Neural crest cell (in vitro differentiated cells): ENCODE measurements around the gene ZNF576. TPM values are rescaled to one million over a fixed set of nuclear protein-coding genes. Genes with fewer than 3 reads are reported as not detected.
A peak's percentile ranks its signal among the peaks of the same experiment; 100 is the strongest.
"Not testable (repeated sequence)": the region's sequence is repeated elsewhere in the genome, so short reads cannot be mapped to it uniquely, and the experiment has no call there.

ENCODE experiments used
- DNase-seq: peaks from one replicate; pipeline ENCODE4 v3.0.0; 2021; ENCODE audit warnings: low read depth, mixed read lengths, low spot score
- H3K27ac Mint-ChIP-seq: one replicate; pipeline ENCODE4 v1.8.0; 2021; ENCODE audit warnings: mild to moderate bottlenecking, mixed read lengths; ENCODE audit not compliant: unreplicated experiment
- H3K27me3 Mint-ChIP-seq: 2 replicates; pipeline ENCODE4 v1.8.0; 2021; ENCODE audit warnings: low read depth, mild to moderate bottlenecking, mixed read lengths
- H3K36me3 Mint-ChIP-seq: 2 replicates; pipeline ENCODE4 v1.8.0; 2021; ENCODE audit warnings: low read depth, mild to moderate bottlenecking, mixed read lengths
- H3K4me1 Mint-ChIP-seq: 2 replicates; pipeline ENCODE4 v1.8.0; 2021; ENCODE audit warnings: mixed read lengths
- H3K4me3 Mint-ChIP-seq: one replicate; pipeline ENCODE4 v1.8.0; 2021; ENCODE audit warnings: mild to moderate bottlenecking, mixed read lengths
- H3K9me3 Mint-ChIP-seq: 2 replicates; pipeline ENCODE4 v1.8.0; 2021; ENCODE audit warnings: mixed read lengths
- total RNA-seq: library from RNA; stranded (reverse); gene quantifications from 2 replicates; pipeline ENCODE4 v1.2.1, GENCODE V29; 2021
- TF ChIP-seq, protein P1 (sequence below): fragments of 200-600 bp; sonication (generic); conservative IDR thresholded peaks from 2 replicates; pipeline ENCODE4 v1.5.0; 2021; ENCODE audit warnings: antibody characterized with exemption, mild to moderate bottlenecking

ZNF576 gene
- total RNA-seq, 1 donor from 2014 or later, result 18.3 TPM

DNA sequence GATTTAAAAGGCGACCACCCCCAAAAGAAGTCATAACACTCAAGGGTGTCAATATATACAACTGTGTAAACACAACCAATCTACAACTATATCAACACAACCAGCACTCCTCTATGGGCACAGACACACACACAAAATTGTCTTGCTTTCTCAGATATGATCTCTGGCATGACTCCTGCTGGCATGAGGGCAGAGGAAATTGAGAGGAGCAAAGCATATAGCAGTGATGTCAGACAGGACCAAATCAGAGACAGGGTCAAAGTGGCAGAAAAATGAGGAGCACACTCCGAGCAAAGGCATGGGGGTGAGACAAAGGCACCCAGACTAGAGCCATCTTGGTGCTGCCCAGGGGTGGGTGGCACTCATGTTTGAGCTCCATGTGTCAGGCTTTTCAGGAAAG, 10.0 kb upstream of the ZNF576 start:
- Mint-ChIP-seq H3K27ac (no peak overlapping the region), H3K4me3 (no peak overlapping the region), H3K36me3 (peaks cover 8% of the 10 kb centered on the region), H3K4me1 (peaks cover 18% of the 10 kb centered on the region), H3K9me3 (no peaks in the 10 kb centered on the region), H3K27me3 (no peaks in the 10 kb centered on the region)
- DNase-seq, result no peak
- TF ChIP-seq, protein P1, sequence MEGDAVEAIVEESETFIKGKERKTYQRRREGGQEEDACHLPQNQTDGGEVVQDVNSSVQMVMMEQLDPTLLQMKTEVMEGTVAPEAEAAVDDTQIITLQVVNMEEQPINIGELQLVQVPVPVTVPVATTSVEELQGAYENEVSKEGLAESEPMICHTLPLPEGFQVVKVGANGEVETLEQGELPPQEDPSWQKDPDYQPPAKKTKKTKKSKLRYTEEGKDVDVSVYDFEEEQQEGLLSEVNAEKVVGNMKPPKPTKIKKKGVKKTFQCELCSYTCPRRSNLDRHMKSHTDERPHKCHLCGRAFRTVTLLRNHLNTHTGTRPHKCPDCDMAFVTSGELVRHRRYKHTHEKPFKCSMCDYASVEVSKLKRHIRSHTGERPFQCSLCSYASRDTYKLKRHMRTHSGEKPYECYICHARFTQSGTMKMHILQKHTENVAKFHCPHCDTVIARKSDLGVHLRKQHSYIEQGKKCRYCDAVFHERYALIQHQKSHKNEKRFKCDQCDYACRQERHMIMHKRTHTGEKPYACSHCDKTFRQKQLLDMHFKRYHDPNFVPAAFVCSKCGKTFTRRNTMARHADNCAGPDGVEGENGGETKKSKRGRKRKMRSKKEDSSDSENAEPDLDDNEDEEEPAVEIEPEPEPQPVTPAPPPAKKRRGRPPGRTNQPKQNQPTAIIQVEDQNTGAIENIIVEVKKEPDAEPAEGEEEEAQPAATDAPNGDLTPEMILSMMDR, result no peak

DNA sequence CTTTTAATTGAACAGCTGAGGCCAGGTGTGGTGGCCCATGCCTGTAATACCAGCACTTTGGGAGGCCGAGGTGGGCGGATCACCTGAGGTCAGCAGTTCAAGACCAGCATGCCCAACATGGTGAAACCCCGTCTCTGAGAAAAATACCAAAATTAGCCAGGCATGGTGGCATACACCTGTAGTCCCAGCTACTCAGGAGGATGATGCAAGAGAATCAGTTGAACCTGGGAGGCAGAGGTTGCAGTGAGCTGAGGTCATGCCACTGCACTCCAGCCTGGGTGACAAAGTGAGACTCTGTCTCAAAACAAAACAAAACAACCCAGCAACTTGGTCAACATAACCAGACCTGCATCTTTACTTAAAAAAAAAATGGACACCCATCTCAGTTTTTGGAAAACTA, 9.4 kb upstream of the ZNF576 start:
- H3K4me3 Mint-ChIP-seq, H3K27me3 Mint-ChIP-seq, H3K36me3 Mint-ChIP-seq, H3K27ac Mint-ChIP-seq, DNase-seq, H3K9me3 Mint-ChIP-seq: not testable (repeated sequence)
- peaks cover 11% of the 10 kb centered on the region for H3K4me1 Mint-ChIP-seq

DNA sequence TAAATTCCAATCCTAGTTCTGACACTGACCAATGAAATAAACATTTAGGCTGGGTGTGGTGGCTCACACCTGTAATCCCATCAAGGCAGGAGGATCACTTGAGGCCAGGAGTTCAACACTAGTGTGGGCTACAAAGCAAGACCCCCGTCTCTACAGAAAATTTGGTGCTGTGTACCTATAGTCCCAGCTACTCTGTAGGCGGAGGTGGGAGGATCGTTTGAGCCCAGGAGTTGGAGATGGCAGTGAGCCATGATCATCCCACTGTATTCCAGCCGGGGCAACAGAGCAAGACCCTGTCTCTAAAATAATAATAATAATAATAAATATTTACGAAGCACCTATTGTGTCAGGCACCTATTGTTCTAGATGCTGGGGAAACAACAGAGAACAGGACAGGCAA, 7.1 kb upstream of the ZNF576 start:
- Mint-ChIP-seq H3K4me3 (no peak overlapping the region), H3K4me1 (peaks cover 12% of the 10 kb centered on the region), H3K36me3 (peaks cover 10% of the 10 kb centered on the region), H3K27me3 (no peaks in the 10 kb centered on the region), H3K9me3 (no peaks in the 10 kb centered on the region), H3K27ac (no peak overlapping the region)
- no peak for DNase-seq
- TF ChIP-seq, protein P1, result no peak

DNA sequence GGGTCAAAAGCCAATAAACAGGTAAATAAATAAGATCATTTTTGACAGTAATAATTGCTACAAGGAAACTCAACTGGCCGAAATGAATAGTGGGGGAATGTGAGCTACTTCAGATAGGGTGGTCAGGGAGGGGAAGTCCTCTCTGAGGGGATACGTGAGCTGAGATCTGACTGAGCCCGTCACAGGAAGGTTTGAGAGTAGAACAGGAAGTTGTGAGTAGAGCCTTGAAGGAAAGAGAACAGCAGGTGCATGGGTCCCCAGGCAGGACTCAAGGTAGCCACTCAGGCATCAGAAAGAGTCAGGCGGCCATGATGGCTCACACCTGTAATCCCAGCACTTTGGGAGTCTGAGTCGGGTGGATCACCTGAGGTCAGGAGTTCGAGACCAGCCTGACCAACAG, 6.7 kb upstream of the ZNF576 start:
- Mint-ChIP-seq H3K4me1 (peaks cover 9% of the 10 kb centered on the region), H3K4me3 (peak overlapping the region; percentile 49), H3K36me3 (peaks cover 10% of the 10 kb centered on the region), H3K9me3 (no peaks in the 10 kb centered on the region), H3K27me3 (no peaks in the 10 kb centered on the region), H3K27ac (no peak overlapping the region)
- TF ChIP-seq, protein P1, result no peak
- no peak for DNase-seq

DNA sequence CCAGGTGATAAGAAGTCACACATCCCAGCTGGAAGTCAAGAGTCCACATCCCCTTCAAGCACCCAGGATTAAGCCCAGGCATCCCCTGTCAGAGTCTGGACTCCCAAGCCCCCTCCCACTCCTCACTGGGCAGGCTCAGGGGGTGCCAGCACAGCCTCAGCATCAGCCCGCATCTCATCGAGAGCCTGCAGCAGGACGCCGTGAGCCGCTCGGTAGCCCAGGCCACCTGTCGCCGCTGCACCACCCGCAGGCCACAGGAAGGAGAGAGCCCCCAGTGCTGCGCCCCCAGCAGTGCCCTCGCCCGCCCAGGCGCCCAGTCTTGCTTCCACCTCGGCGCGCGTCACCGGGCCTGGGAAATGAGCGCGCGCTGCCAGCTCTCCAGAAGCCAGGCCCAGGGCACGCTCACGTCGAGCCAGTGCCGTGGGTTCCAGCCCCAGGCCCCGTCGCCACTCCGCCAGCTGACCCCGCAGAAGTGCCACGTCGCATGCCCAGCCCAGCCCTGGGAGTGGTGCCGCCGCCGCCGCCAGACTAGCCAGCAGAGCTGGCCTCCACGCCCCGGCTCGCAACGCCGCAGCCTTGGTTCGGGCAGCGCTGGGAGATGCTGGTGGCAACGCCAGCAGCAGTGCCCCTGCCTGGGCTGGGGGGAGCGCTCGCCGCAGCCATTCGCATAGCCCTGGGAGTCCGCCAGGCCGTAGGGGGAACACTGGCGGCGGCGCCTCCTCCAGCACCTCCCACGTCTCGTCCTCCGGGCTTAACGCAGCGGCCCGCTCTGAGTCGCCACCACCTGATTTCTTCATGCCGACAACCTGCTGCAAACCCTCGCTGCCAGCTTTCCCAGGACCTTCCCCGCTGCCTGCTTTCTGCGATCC, 4.3 kb upstream of the ZNF576 start:
- DNase-seq, result no peak
- TF ChIP-seq, protein P1, result no peak
- peaks cover 10% of the 10 kb centered on the region for H3K36me3 Mint-ChIP-seq
- H3K4me1 Mint-ChIP-seq, result peaks cover 29% of the 10 kb centered on the region
- no peak overlapping the region for H3K27ac Mint-ChIP-seq
- H3K27me3 Mint-ChIP-seq, result peaks cover 7% of the 10 kb centered on the region
- H3K4me3 Mint-ChIP-seq, result no peak overlapping the region
- H3K9me3 Mint-ChIP-seq, result no peaks in the 10 kb centered on the region

DNA sequence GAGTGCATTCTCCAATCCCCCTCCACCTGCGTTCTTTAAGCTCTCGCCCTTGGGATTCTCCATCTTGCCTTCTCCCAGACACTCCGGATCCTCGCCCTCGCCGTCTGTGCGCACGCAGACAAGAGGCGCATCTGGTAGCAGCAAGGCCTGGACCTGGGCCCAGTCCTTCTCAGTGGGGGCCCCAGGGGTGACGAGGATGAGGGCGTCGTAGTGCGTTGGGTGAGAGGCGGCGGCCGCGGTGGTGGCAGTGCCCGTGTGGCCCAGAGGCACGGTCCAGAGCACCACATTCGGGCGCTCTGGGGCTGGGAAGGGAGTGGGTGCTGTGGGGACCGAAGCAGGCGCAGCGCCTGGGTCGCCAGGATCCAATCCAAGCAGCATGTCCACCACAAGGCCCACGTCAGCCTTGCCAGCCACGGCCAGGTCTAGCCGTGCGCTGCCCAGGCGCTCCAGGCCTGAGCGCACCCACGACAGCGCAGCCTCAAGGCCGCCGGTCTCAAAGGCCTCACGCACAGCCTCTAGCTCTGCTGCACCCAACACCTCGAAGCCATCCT, 3.5 kb upstream of the ZNF576 start:
- H3K9me3 Mint-ChIP-seq, result no peaks in the 10 kb centered on the region
- H3K4me1 Mint-ChIP-seq, result peaks cover 36% of the 10 kb centered on the region
- H3K27me3 Mint-ChIP-seq, result peaks cover 7% of the 10 kb centered on the region
- H3K36me3 Mint-ChIP-seq, result peaks cover 10% of the 10 kb centered on the region
- no peak for DNase-seq
- no peak overlapping the region for H3K4me3 Mint-ChIP-seq
- TF ChIP-seq, protein P1, result no peak
- peak overlapping the region; percentile 68 for H3K27ac Mint-ChIP-seq
